Aorta (tissue), 5 donors: ENCODE data around the gene GARNL3. TPM values are rescaled to one million over a fixed set of nuclear protein-coding genes. Genes with fewer than 3 reads are reported as not detected.

Experiments used
- ATAC-seq: fragments of 200-7000 bp; cut with Tn5 transposase; one replicate; pipeline ENCODE4 v1.9.1; 2022; ENCODE audit warnings: moderate library complexity; ENCODE audit not compliant: low FRiP score
- DNase-seq, 2 donors: peaks; one replicate each; pipeline ENCODE4 v3.0.0-alpha.2; 2020
- H3K27ac ChIP-seq, 2 donors: one replicate each; pipeline ENCODE4 v1.5.1; 2013; ENCODE audit warnings: low read length in 2 of 2, mild to moderate bottlenecking in 2 of 2, moderate library complexity in 2 of 2, control low read depth in 1 of 2, inconsistent platforms in 1 of 2, low read depth in 1 of 2
- H3K27me3 ChIP-seq, 2 donors: one replicate each; pipeline ENCODE4 v1.6.1; 2013; ENCODE audit warnings: control low read depth in 1 of 2, low read length in 1 of 2, mild to moderate bottlenecking in 1 of 2, moderate library complexity in 1 of 2; ENCODE audit not compliant: insufficient read depth in 2 of 2, control insufficient read depth in 1 of 2
- H3K36me3 ChIP-seq, 2 donors: one replicate each; pipeline ENCODE4 v1.6.1; 2013; ENCODE audit warnings: control low read depth in 1 of 2, low read length in 1 of 2, mild to moderate bottlenecking in 1 of 2; ENCODE audit not compliant: insufficient read depth in 2 of 2, control insufficient read depth in 1 of 2
- H3K4me1 ChIP-seq, 2 donors: one replicate each; pipeline ENCODE4 v1.6.1; 2013; ENCODE audit warnings: low read length in 2 of 2, control low read depth in 1 of 2, mild to moderate bottlenecking in 1 of 2, moderate library complexity in 1 of 2; ENCODE audit not compliant: insufficient read depth in 2 of 2, control insufficient read depth in 1 of 2
- H3K4me3 ChIP-seq, 2 donors: one replicate each; pipeline ENCODE4 v1.5.1; 2013; ENCODE audit warnings: low read length in 2 of 2, control low read depth in 1 of 2, mild to moderate bottlenecking in 1 of 2
- H3K9me3 ChIP-seq: one replicate; pipeline ENCODE4 v1.6.1; 2013; ENCODE audit warnings: mild to moderate bottlenecking, low read length; ENCODE audit not compliant: control insufficient read depth
- WGBS, 2 donors: extraction: QIAGEN DNeasy Blood & Tissue Kit; methylation state at CpG; one replicate each; pipeline ENCODE4 v1.1.7; 2013; 5-methylcytosine and 5-hydroxymethylcytosine counted together
- intact Hi-C, 2 donors: fragments of 100-400 bp; cut with DNase I; formaldehyde crosslinking; loops; one replicate each; pipeline versions ENCODE4 v1.14.2 to v1.15.0; 2022
- polyA plus RNA-seq, 2 donors: library from polyadenylated mRNA; stranded (reverse); fragments of 200-250 nt; gene quantifications; one replicate each; pipeline ENCODE4 v1.2.3, GENCODE V29; 2013
- total RNA-seq, 2 donors: library from RNA; stranded (reverse); fragmentation: NEBNext Ultra II Directional; extraction: Animal tissue kit (Norgen Biotek cat#: 25700); gene quantifications; one replicate each; pipeline ENCODE4 v1.2.1, GENCODE V29; 2021
- donor health status: healthy with polysubstance abuse.
- donor health status: Bipolar disorder and iron deficiency.
- donor health status: DM: no; HTN: no; CAD: no.
- donor health status: DM: no; HTN: no; CAD: no.
- donor health status: DM: yes; HTN: yes; CAD: no.

The GARNL3 gene
- total and polyA plus RNA-seq, 4 donors = 6.3 to 70.9 (median 42.8) TPM

- WGBS, 2 donors = 94 to 96% methylated on average over 4 of the region's 4 CpGs
- intact Hi-C loops = no loop called here
- Histone ChIP-seq H3K27ac (no peak overlapping the region), H3K36me3 (peaks cover 5 to 6% of the 10 kb centered on the region in 2 donors), H3K27me3 (no peaks in the 10 kb centered on the region), H3K4me1 (no peaks in the 10 kb centered on the region), H3K9me3 (no peaks in the 10 kb centered on the region), H3K4me3 (no peak overlapping the region)
- ATAC-seq (no peak), DNase-seq (no peak)
Observed at GRCh38 chr9:127351182-127352166, 86.9 kb downstream of the GARNL3 start.

GRCh38 chr9:127353882-127354281 lies 89.3 kb downstream of the GARNL3 start:
- Histone ChIP-seq H3K4me3 (no peak overlapping the region), H3K4me1 (no peaks in the 10 kb centered on the region), H3K9me3 (no peaks in the 10 kb centered on the region), H3K27me3 (no peaks in the 10 kb centered on the region), H3K36me3 (peaks cover 2 to 10% of the 10 kb centered on the region in 2 donors), H3K27ac (no peak overlapping the region)
- whole genome bisulfite sequencing, 2 donors = 87 to 91% methylated on average over 5 of the region's 5 CpGs
- intact Hi-C loops = no loop called here
- no peak for DNase-seq
- no peak for ATAC-seq

GRCh38 chr9:127356906-127357305 lies 92.3 kb downstream of the GARNL3 start:
- H3K36me3 ChIP-seq = peaks cover 2 to 10% of the 10 kb centered on the region in 2 donors
- ATAC-seq (no peak), DNase-seq (no peak)
- H3K9me3 ChIP-seq = no peaks in the 10 kb centered on the region
- H3K27me3 ChIP-seq = no peaks in the 10 kb centered on the region
- H3K4me1 ChIP-seq = no peaks in the 10 kb centered on the region
- intact Hi-C loops = loop anchor here in 1 of 2 donors (5.0 kb wide), 1 partner anchor 45 kb away; no protein-coding TSS in a partner anchor
- WGBS, 2 donors = 85 to 96% methylated on average over 4 of the region's 4 CpGs
- H3K27ac ChIP-seq = no peak overlapping the region
- no peak overlapping the region for H3K4me3 ChIP-seq

GRCh38 chr9:127358023-127358535 lies 93.5 kb downstream of the GARNL3 start:
- Histone ChIP-seq H3K4me1 (no peaks in the 10 kb centered on the region), H3K9me3 (no peaks in the 10 kb centered on the region), H3K4me3 (no peak overlapping the region), H3K36me3 (peaks cover 2 to 10% of the 10 kb centered on the region in 2 donors), H3K27me3 (no peaks in the 10 kb centered on the region), H3K27ac (no peak overlapping the region)
- DNase-seq = no peak
- ATAC-seq = no peak
- intact Hi-C loops = loop anchor here in 1 of 2 donors (5.0 kb wide), 1 partner anchor 46 kb away; no protein-coding TSS in a partner anchor
- WGBS, 2 donors = 82 to 87% methylated on average over 3 of the region's 3 CpGs

- H3K36me3 ChIP-seq = peaks cover 2 to 10% of the 10 kb centered on the region in 2 donors
- WGBS, 2 donors = 93 to 94% methylated on average over 3 of the region's 3 CpGs
- peak overlapping the region in 1 of 2 donors; percentile 84 for H3K27ac ChIP-seq
- ATAC-seq (no peak), DNase-seq (no peak)
- no peaks in the 10 kb centered on the region for H3K27me3 ChIP-seq
- no peaks in the 10 kb centered on the region for H3K9me3 ChIP-seq
- H3K4me3 ChIP-seq = no peak overlapping the region
- no peaks in the 10 kb centered on the region for H3K4me1 ChIP-seq
- intact Hi-C loops = loop anchor here in 1 of 2 donors (5.0 kb wide), 1 partner anchor 46 kb away; no protein-coding TSS in a partner anchor
Observed at GRCh38 chr9:127358770-127359169, 94.2 kb downstream of the GARNL3 start.

- Histone ChIP-seq H3K9me3 (no peaks in the 10 kb centered on the region), H3K27me3 (no peaks in the 10 kb centered on the region), H3K4me3 (no peak overlapping the region), H3K27ac (peak overlapping the region; percentile 77 to 79), H3K4me1 (no peaks in the 10 kb centered on the region), H3K36me3 (peaks cover 0 to 8% of the 10 kb centered on the region in 2 donors)
- intact Hi-C loops = no loop called here
- no peak for DNase-seq
- ATAC-seq = no peak
- WGBS, 2 donors = 78 to 82% methylated on average over 8 of the region's 8 CpGs
Observed at GRCh38 chr9:127360250-127360649, 95.7 kb downstream of the GARNL3 start.

GRCh38 chr9:127360829-127361228 lies 96.3 kb downstream of the GARNL3 start:
- ATAC-seq (no peak), DNase-seq (no peak)
- no peak overlapping the region for H3K4me3 ChIP-seq
- no peaks in the 10 kb centered on the region for H3K9me3 ChIP-seq
- WGBS, 2 donors = 49 to 62% methylated on average over 2 of the region's 2 CpGs
- peak overlapping the region in 1 of 2 donors; percentile 39 for H3K27ac ChIP-seq
- intact Hi-C loops = no loop called here
- peaks cover 0 to 7% of the 10 kb centered on the region in 2 donors for H3K36me3 ChIP-seq
- no peaks in the 10 kb centered on the region for H3K4me1 ChIP-seq
- H3K27me3 ChIP-seq = no peaks in the 10 kb centered on the region

- peaks cover 0 to 7% of the 10 kb centered on the region in 2 donors for H3K36me3 ChIP-seq
- intact Hi-C loops = no loop called here
Observed at GRCh38 chr9:127361561-127361960, 97.0 kb downstream of the GARNL3 start.

More at GRCh38 chr9:127361561-127361960, 97.0 kb downstream of the GARNL3 start:
- Histone ChIP-seq H3K9me3 (no peaks in the 10 kb centered on the region), H3K27me3 (no peaks in the 10 kb centered on the region), H3K4me1 (no peaks in the 10 kb centered on the region), H3K4me3 (no peak overlapping the region), H3K27ac (no peak overlapping the region)
- no peak for DNase-seq
- WGBS, 2 donors = 85 to 89% methylated on average over 3 of the region's 3 CpGs
- no peak for ATAC-seq
